Middle frontal gyrus (tissue), 1 donor: ENCODE results near the gene RAB5B.
"Not testable (repeated sequence)": the region's sequence is repeated elsewhere in the genome, so short reads cannot be mapped to it uniquely, and the experiment has no call there.

ENCODE experiments used
- DNase-seq: peaks from one replicate; pipeline ENCODE4 v3.0.0-alpha.2; 2015; ENCODE audit warnings: low spot score; ENCODE audit errors: extremely low spot score

The RAB5B gene

GRCh38 chr12:55940065-55940732 lies 33.7 kb upstream of the RAB5B start:
- DNase-seq: peak; percentile 74

GRCh38 chr12:55942055-55942454 lies 31.8 kb upstream of the RAB5B start:
- no peak for DNase-seq

GRCh38 chr12:55942577-55943136 lies 31.2 kb upstream of the RAB5B start:
- DNase-seq: no peak

GRCh38 chr12:55946553-55946952 lies 27.3 kb upstream of the RAB5B start:
- no peak for DNase-seq

- no peak for DNase-seq
Observed at GRCh38 chr12:55955344-55955743, 18.5 kb upstream of the RAB5B start.

GRCh38 chr12:55955800-55956508 lies 17.9 kb upstream of the RAB5B start:
- no peak for DNase-seq

GRCh38 chr12:55957106-55957859 lies 16.6 kb upstream of the RAB5B start:
- no peak for DNase-seq

GRCh38 chr12:55963760-55964159 lies 10.1 kb upstream of the RAB5B start:
- no peak for DNase-seq

GRCh38 chr12:55965240-55965639 lies 8.6 kb upstream of the RAB5B start:
- no peak for DNase-seq

- no peak for DNase-seq
Observed at GRCh38 chr12:55965941-55966407, 7.9 kb upstream of the RAB5B start, which contains the start of gene PMEL. TSS of gene PMEL (minus strand) at chr12:55966042. CDS start at chr12:55966011, 31 bp downstream.

- peak; percentile 38 for DNase-seq
Observed at GRCh38 chr12:55966408-55967281, 7.2 kb upstream of the RAB5B start, which contains the start of gene CDK2. TSS of gene CDK2 (plus strand) at chr12:55966830. CDS start at chr12:55967009, 179 bp downstream.

GRCh38 chr12:55969356-55969755 lies 4.5 kb upstream of the RAB5B start:
- no peak for DNase-seq

- DNase-seq: no peak
Observed at GRCh38 chr12:55970775-55971174, 3.1 kb upstream of the RAB5B start.

GRCh38 chr12:55972042-55972441 lies 1.8 kb upstream of the RAB5B start:
- DNase-seq: no peak

GRCh38 chr12:55972456-55972855 lies 1.4 kb upstream of the RAB5B start:
- no peak for DNase-seq

GRCh38 chr12:55972911-55973598 lies 823 bp upstream of the RAB5B start:
- DNase-seq: no peak

GRCh38 chr12:55974308-55974730 lies 441 bp downstream of the RAB5B start:
- no peak for DNase-seq

GRCh38 chr12:55978393-55978792 lies 4.5 kb downstream of the RAB5B start:
- no peak for DNase-seq

- no peak for DNase-seq
Observed at GRCh38 chr12:55979069-55979468, 5.2 kb downstream of the RAB5B start.

- not testable (repeated sequence) for DNase-seq
Observed at GRCh38 chr12:55981882-55982281, 8.0 kb downstream of the RAB5B start.
